Mammary epithelial cell (primary cell): Measurements from ENCODE around the gene APEX1.

ENCODE experiments used
- EZH2 ChIP-seq: IDR thresholded peaks from 2 replicates; pipeline ENCODE4 v1.6.1; 2012; ENCODE audit warnings: low read length, inconsistent platforms, borderline replicate concordance
- TF ChIP-seq, protein P1 (sequence below), 2 donors: IDR thresholded peaks in 1 of 2; conservative IDR thresholded peaks in 1 of 2; 2 replicates each; pipeline ENCODE4 v1.5.1; 2011 to 2012; ENCODE audit warnings: inconsistent platforms in 2 of 2, low read length in 2 of 2, mild to moderate bottlenecking in 2 of 2, control low read depth in 1 of 2, low read depth in 1 of 2; ENCODE audit not compliant: insufficient read depth in 1 of 2; ENCODE audit errors: extremely low read depth in 1 of 2

GRCh38 chr14:20482382-20482781 is 27.4 kb downstream of the APEX1 start:
- TF ChIP-seq, protein P1, sequence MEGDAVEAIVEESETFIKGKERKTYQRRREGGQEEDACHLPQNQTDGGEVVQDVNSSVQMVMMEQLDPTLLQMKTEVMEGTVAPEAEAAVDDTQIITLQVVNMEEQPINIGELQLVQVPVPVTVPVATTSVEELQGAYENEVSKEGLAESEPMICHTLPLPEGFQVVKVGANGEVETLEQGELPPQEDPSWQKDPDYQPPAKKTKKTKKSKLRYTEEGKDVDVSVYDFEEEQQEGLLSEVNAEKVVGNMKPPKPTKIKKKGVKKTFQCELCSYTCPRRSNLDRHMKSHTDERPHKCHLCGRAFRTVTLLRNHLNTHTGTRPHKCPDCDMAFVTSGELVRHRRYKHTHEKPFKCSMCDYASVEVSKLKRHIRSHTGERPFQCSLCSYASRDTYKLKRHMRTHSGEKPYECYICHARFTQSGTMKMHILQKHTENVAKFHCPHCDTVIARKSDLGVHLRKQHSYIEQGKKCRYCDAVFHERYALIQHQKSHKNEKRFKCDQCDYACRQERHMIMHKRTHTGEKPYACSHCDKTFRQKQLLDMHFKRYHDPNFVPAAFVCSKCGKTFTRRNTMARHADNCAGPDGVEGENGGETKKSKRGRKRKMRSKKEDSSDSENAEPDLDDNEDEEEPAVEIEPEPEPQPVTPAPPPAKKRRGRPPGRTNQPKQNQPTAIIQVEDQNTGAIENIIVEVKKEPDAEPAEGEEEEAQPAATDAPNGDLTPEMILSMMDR (conservative IDR thresholded peaks at IDR 0.05 in 1 of 2, IDR thresholded peaks at IDR 0.05 in 1 of 2; ENCODE audit: extremely low read depth in 1 of 2, insufficient read depth in 1 of 2, low read depth in 1 of 2, low read length in 2 of 2): no peak
- TF ChIP-seq EZH2: no peak
